ENCODE results near the gene CD300LF. TPM values are rescaled to one million over a fixed set of nuclear protein-coding genes. Genes with fewer than 3 reads are reported as not detected.

CD300LF gene
- total and polyA plus RNA-seq, 9 of the 15 experiments (the other 6 are each of a cell fraction or from before 2014, with no cell fraction given) = not detected

DNA sequence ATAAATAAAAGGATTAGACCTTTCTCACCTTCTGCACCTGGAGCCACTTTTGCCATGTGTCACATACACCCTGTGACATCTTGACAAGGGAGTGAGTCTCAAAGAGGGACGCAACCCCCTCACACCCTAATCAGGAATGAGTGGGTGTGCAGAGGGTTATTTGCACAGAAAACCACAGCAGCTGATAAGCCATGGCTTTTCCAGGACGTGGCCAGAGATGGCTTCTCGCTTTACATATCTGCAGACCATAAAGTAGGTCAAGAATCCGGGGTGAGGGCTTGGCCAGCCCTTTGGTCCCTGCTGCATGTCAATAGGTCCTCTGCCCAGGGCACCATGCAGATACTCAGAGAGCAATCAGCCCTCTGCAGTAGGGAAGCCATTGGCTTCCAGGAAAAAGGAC lies 2.4 kb upstream of the CD300LF start (continued):
- TF ChIP-seq, protein P1, sequence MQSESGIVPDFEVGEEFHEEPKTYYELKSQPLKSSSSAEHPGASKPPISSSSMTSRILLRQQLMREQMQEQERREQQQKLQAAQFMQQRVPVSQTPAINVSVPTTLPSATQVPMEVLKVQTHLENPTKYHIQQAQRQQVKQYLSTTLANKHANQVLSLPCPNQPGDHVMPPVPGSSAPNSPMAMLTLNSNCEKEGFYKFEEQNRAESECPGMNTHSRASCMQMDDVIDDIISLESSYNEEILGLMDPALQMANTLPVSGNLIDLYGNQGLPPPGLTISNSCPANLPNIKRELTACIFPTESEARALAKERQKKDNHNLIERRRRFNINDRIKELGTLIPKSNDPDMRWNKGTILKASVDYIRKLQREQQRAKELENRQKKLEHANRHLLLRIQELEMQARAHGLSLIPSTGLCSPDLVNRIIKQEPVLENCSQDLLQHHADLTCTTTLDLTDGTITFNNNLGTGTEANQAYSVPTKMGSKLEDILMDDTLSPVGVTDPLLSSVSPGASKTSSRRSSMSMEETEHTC (IDR thresholded peaks at IDR 0.05) = no peak; the same call in 1 of the 2 replicates
- TF ChIP-seq ZNF444 (CRISPR knock-in tag; IDR thresholded peaks at IDR 0.05) = no peak
- TF ChIP-seq, protein P2, sequence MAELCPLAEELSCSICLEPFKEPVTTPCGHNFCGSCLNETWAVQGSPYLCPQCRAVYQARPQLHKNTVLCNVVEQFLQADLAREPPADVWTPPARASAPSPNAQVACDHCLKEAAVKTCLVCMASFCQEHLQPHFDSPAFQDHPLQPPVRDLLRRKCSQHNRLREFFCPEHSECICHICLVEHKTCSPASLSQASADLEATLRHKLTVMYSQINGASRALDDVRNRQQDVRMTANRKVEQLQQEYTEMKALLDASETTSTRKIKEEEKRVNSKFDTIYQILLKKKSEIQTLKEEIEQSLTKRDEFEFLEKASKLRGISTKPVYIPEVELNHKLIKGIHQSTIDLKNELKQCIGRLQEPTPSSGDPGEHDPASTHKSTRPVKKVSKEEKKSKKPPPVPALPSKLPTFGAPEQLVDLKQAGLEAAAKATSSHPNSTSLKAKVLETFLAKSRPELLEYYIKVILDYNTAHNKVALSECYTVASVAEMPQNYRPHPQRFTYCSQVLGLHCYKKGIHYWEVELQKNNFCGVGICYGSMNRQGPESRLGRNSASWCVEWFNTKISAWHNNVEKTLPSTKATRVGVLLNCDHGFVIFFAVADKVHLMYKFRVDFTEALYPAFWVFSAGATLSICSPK (IDR thresholded peaks at IDR 0.05; ENCODE audit: borderline replicate concordance) = no peak
- TF ChIP-seq NCOA1 (IDR thresholded peaks at IDR 0.05; ENCODE audit: low read depth) = no peak
- no peak for TF ChIP-seq LCOR (CRISPR knock-in tag; IDR thresholded peaks at IDR 0.05)
- no peak for TF ChIP-seq KAT2B (IDR thresholded peaks at IDR 0.05; ENCODE audit: low read depth, low read length)
- TF ChIP-seq, protein P3, sequence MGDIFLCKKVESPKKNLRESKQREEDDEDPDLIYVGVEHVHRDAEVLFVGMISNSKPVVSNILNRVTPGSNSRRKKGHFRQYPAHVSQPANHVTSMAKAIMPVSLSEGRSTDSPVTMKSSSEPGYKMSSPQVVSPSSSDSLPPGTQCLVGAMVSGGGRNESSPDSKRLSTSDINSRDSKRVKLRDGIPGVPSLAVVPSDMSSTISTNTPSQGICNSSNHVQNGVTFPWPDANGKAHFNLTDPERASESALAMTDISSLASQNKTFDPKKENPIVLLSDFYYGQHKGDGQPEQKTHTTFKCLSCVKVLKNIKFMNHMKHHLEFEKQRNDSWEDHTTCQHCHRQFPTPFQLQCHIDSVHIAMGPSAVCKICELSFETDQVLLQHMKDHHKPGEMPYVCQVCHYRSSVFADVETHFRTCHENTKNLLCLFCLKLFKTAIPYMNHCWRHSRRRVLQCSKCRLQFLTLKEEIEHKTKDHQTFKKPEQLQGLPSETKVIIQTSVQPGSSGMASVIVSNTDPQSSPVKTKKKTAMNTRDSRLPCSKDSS (IDR thresholded peaks at IDR 0.05; ENCODE audit: low read depth, partially characterized antibody) = no peak
- TF ChIP-seq KDM5B (IDR thresholded peaks at IDR 0.05; ENCODE audit: insufficient replicate concordance, low read depth, low read length) = no peak
- peak; percentile 81 to 100; a peak in 3 of 4 replicates for TF ChIP-seq RCOR1 (IDR thresholded peaks at IDR 0.05; ENCODE audit: borderline replicate concordance in 1 of 2, low read depth in 2 of 2, low read length in 2 of 2)
- TF ChIP-seq, protein P4, sequence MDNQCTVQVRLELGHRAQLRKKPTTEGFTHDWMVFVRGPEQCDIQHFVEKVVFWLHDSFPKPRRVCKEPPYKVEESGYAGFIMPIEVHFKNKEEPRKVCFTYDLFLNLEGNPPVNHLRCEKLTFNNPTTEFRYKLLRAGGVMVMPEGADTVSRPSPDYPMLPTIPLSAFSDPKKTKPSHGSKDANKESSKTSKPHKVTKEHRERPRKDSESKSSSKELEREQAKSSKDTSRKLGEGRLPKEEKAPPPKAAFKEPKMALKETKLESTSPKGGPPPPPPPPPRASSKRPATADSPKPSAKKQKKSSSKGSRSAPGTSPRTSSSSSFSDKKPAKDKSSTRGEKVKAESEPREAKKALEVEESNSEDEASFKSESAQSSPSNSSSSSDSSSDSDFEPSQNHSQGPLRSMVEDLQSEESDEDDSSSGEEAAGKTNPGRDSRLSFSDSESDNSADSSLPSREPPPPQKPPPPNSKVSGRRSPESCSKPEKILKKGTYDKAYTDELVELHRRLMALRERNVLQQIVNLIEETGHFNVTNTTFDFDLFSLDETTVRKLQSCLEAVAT (IDR thresholded peaks at IDR 0.05) = peak in 1 of 2 experiments; percentile 97; a peak in 2 of 4 replicates
- 0 out of 2 replicates have a peak, but pooled peaks have one; percentile 59 for TF ChIP-seq ZNF175 (CRISPR knock-in tag; IDR thresholded peaks at IDR 0.05; ENCODE audit: low read depth)
- TF ChIP-seq, protein P5, sequence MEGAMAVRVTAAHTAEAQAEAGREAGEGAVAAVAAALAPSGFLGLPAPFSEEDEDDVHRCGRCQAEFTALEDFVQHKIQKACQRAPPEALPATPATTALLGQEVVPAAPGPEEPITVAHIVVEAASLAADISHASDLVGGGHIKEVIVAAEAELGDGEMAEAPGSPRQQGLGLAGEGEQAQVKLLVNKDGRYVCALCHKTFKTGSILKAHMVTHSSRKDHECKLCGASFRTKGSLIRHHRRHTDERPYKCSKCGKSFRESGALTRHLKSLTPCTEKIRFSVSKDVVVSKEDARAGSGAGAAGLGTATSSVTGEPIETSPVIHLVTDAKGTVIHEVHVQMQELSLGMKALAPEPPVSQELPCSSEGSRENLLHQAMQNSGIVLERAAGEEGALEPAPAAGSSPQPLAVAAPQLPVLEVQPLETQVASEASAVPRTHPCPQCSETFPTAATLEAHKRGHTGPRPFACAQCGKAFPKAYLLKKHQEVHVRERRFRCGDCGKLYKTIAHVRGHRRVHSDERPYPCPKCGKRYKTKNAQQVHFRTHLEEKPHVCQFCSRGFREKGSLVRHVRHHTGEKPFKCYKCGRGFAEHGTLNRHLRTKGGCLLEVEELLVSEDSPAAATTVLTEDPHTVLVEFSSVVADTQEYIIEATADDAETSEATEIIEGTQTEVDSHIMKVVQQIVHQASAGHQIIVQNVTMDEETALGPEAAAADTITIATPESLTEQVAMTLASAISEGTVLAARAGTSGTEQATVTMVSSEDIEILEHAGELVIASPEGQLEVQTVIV (CRISPR knock-in tag; IDR thresholded peaks at IDR 0.05; ENCODE audit: borderline replicate concordance) = no peak
- no peak for TF ChIP-seq TCF7L2 (IDR thresholded peaks at IDR 0.05; ENCODE audit: low read depth, low read length)

Data from K562 (cell line).